Heart right ventricle (tissue), 16 donors: ENCODE measurements around the gene RTEL1. TPM values are rescaled to one million over a fixed set of nuclear protein-coding genes. Genes with fewer than 3 reads are reported as not detected.

Experiments used
- ATAC-seq, 8 donors: fragments of 200-7000 bp; cut with Tn5 transposase; one replicate each; pipeline ENCODE4 v1.9.1; 2020; ENCODE audit warnings: mild to moderate bottlenecking in 8 of 8, moderate library complexity in 8 of 8, moderate number of reproducible peaks in 1 of 8
- DNase-seq, 2 donors: peaks; one replicate each; pipeline ENCODE4 v3.0.0-alpha.2; 2020
- H3K27ac ChIP-seq, 10 donors: fragments of 200-600 bp; sonication (generic) in 2 of 10; one replicate each; pipeline versions ENCODE4 v1.5.0 to v1.8.0; 2020 to 2022; ENCODE audit warnings: mild to moderate bottlenecking in 3 of 10
- H3K27me3 ChIP-seq, 7 donors: fragments of 200-600 bp; one replicate each; pipeline ENCODE4 v1.8.0; 2021 to 2022; ENCODE audit warnings: mild to moderate bottlenecking in 2 of 7
- H3K36me3 ChIP-seq, 9 donors: fragments of 200-600 bp; sonication (generic) in 1 of 9; one replicate each; pipeline versions ENCODE4 v1.5.0 to v1.8.0; 2020 to 2022; ENCODE audit warnings: mild to moderate bottlenecking in 2 of 9
- H3K4me1 ChIP-seq, 9 donors: fragments of 200-600 bp; sonication (generic) in 1 of 9; one replicate each; pipeline versions ENCODE4 v1.5.0 to v1.8.0; 2020 to 2022; ENCODE audit warnings: mild to moderate bottlenecking in 4 of 9
- H3K4me3 ChIP-seq, 10 donors: fragments of 200-600 bp; sonication (generic) in 2 of 10; one replicate each; pipeline versions ENCODE4 v1.5.0 to v1.8.0; 2020 to 2022; ENCODE audit warnings: mild to moderate bottlenecking in 7 of 10, moderate library complexity in 2 of 10
- H3K9me3 ChIP-seq, 11 donors: fragments of 200-600 bp in 10 of 11; sonication (generic) in 2 of 11; one replicate each; pipeline versions ENCODE4 v1.5.0 to v1.8.0; 2013 to 2022; ENCODE audit warnings: mild to moderate bottlenecking in 2 of 11, control low read depth in 1 of 11, moderate library complexity in 1 of 11
- CTCF ChIP-seq, 9 donors: fragments of 200-600 bp; sonication (generic) in 2 of 9; IDR thresholded peaks; one replicate each; pipeline versions ENCODE4 v1.5.0 to v1.8.0; 2021 to 2022; ENCODE audit warnings: antibody characterized with exemption in 9 of 9, mild to moderate bottlenecking in 5 of 9, moderate library complexity in 1 of 9
- WGBS, 2 donors: extraction: QIAGEN DNeasy Blood & Tissue Kit; methylation state at CpG; one replicate each; pipeline ENCODE4 v1.1.7; 2013; ENCODE audit warnings: inconsistent platforms in 1 of 2; 5-methylcytosine and 5-hydroxymethylcytosine counted together
- intact Hi-C, 10 donors: fragments of 100-400 bp; cut with DNase I; formaldehyde crosslinking; loops; one replicate each; pipeline versions ENCODE4 v1.11.1 to v1.14.2; 2022
- polyA plus RNA-seq, 2 donors: library from polyadenylated mRNA; stranded (reverse); fragments of 200-250 nt; gene quantifications; one replicate each; pipeline ENCODE4 v1.2.3, GENCODE V29; 2013
- total RNA-seq, 10 donors: library from RNA; stranded (reverse); fragmentation: NEBNext Ultra II Directional in 3 of 10; extraction: Animal tissue kit (Norgen Biotek cat#: 25700) in 3 of 10; gene quantifications; one replicate each; pipeline versions ENCODE4 v1.2.1 to v1.2.4, GENCODE V29; 2021 to 2023
- donor health status: Arrhythmogenic right ventricular cardiomyopathy.
- donor health status: ischemic (EF 13 %, LVEDD 7.1; RV severe dilation, severe dysfunction).
- donor health status: healthy with polysubstance abuse.
- donor health status: DM: no; HTN: yes; CAD: no.
- donor health status: DM: no; HTN: no; CAD: no.
- donor health status: ischemic (EF 25% LVEDD 6.9; RV normal size, moderate dysfunction).
- donor health status: ischemic (EF 25% LVEDD 5.7; RV mildly dilated, moderate dysfunction).
- donor health status: healthy.
- donor health status: DM: yes; HTN: yes; CAD: no.
- donor health status: Ischemic cardiomyopathy.
- donor health status: ischemic (EF 35%, LVEDD 5.7; RV mildly dilated, moderate dysfunction).
- donor health status: nonischemic (EF 11% LVEDD 7.7; RV severe dilation, severe dysfunction).
- donor health status: DM: yes; HTN: yes; CAD: no.
- donor health status: PGD.
- donor health status: ischemic (EF 29% LVEDD 5.4; RV normal size, mild dysfunction).
- donor health status: nonischemic (EF 23%, LVEDD 6.1; RV moderate dilation, normal function).

Gene RTEL1
- total and polyA plus RNA-seq, 12 donors, result 5.3 to 18.8 (median 10.3) TPM

GRCh38 chr20:63736893-63737694, 79.0 kb downstream of the RTEL1 start:
- Histone ChIP-seq H3K9me3 (no peaks in the 10 kb centered on the region), H3K27me3 (peaks cover 0 to 19% (median 0%) of the 10 kb centered on the region in 7 donors), H3K4me3 (peak overlapping the region in 7 of 10 donors; percentile 26 to 79 (median 61)), H3K4me1 (peaks cover 28 to 45% (median 38%) of the 10 kb centered on the region in 9 donors), H3K36me3 (peaks cover 0 to 51% (median 18%) of the 10 kb centered on the region in 9 donors), H3K27ac (peak overlapping the region in 1 of 10 donors; percentile 89)
- intact Hi-C loops, result loop anchor here in 1 of 10 donors (10.0 kb wide), 1 partner anchor 82 kb away; the partner anchor contains the start of genes RTEL1 and STMN3
- WGBS, 2 donors, result 50 to 54% methylated on average over 28 to 30 of the region's 30 CpGs
- no peak for DNase-seq
- no peak for TF ChIP-seq CTCF (IDR thresholded peaks at IDR 0.05)
- ATAC-seq, result no peak

GRCh38 chr20:63737695-63737944, 79.5 kb downstream of the RTEL1 start:
- peak overlapping the region in 1 of 10 donors; percentile 89 for H3K27ac ChIP-seq
- H3K9me3 ChIP-seq, result no peaks in the 10 kb centered on the region
- DNase-seq, result no peak
- TF ChIP-seq CTCF (IDR thresholded peaks at IDR 0.05), result no peak
- no peak for ATAC-seq
- intact Hi-C loops, result loop anchor here in 1 of 10 donors (10.0 kb wide), 1 partner anchor 83 kb away; the partner anchor contains the start of genes RTEL1 and STMN3
- peaks cover 0 to 56% (median 21%) of the 10 kb centered on the region in 9 donors for H3K36me3 ChIP-seq
- peaks cover 0 to 19% (median 0%) of the 10 kb centered on the region in 7 donors for H3K27me3 ChIP-seq
- 4 to 14% methylated on average over 23 to 26 of the region's 26 CpGs for WGBS, 2 donors
- peaks cover 28 to 51% (median 38%) of the 10 kb centered on the region in 9 donors for H3K4me1 ChIP-seq
- H3K4me3 ChIP-seq, result peak overlapping the region in 9 of 10 donors; percentile 1 to 79 (median 42)

GRCh38 chr20:63737945-63738686, 80.0 kb downstream of the RTEL1 start:
- no peak for TF ChIP-seq CTCF (IDR thresholded peaks at IDR 0.05)
- DNase-seq (no peak), ATAC-seq (no peak)
- Histone ChIP-seq H3K27me3 (peaks cover 0 to 19% (median 0%) of the 10 kb centered on the region in 7 donors), H3K27ac (peak overlapping the region in 8 of 10 donors; percentile 89 to 97 (median 95)), H3K4me1 (peaks cover 31 to 52% (median 38%) of the 10 kb centered on the region in 9 donors), H3K36me3 (peaks cover 0 to 59% (median 26%) of the 10 kb centered on the region in 9 donors), H3K9me3 (no peaks in the 10 kb centered on the region), H3K4me3 (peak overlapping the region; percentile 1 to 79 (median 61))
- intact Hi-C loops, result loop anchor here in 1 of 10 donors (10.0 kb wide), 1 partner anchor 83 kb away; the partner anchor contains the start of genes RTEL1 and STMN3
- 30% methylated on average over 32 to 43 of the region's 43 CpGs for WGBS, 2 donors

- Histone ChIP-seq H3K27me3 (peaks cover 0 to 19% (median 0%) of the 10 kb centered on the region in 7 donors), H3K27ac (peak overlapping the region; percentile 72 to 98 (median 95)), H3K4me3 (peak overlapping the region; percentile 38 to 79 (median 62)), H3K36me3 (peaks cover 0 to 59% (median 26%) of the 10 kb centered on the region in 9 donors), H3K9me3 (no peaks in the 10 kb centered on the region), H3K4me1 (peaks cover 31 to 52% (median 38%) of the 10 kb centered on the region in 9 donors)
- 10 to 17% methylated on average over 26 of the region's 26 CpGs for WGBS, 2 donors
- intact Hi-C loops, result loop anchor here in 1 of 10 donors (10.0 kb wide), 1 partner anchor 84 kb away; the partner anchor contains the start of genes RTEL1 and STMN3
- ATAC-seq, result peak; percentile 32 to 53 (median 44)
- peak; percentile 67 to 78 for DNase-seq
- peak in 1 of 9 donors; percentile 5 for TF ChIP-seq CTCF (IDR thresholded peaks at IDR 0.05)
Measured at GRCh38 chr20:63738687-63739129, 80.6 kb downstream of the RTEL1 start.
